K562 (cell line): Measurements from ENCODE around the gene TIAM1. TPM values are rescaled to one million over a fixed set of nuclear protein-coding genes. Genes with fewer than 3 reads are reported as not detected.

Source experiments
- ATAC-seq: fragments of 200-7000 bp; cut with Tn5 transposase; 3 replicates; pipeline ENCODE4 v1.9.1; 2020; ENCODE audit warnings: moderate library complexity
- BruUV-seq: library from RNA; stranded (reverse); fragments of 400-500 nt; replicated peaks from 2 replicates; lab custom pipeline; 2021; lab: Mats Ljungman, UMichigan
- CTCF ChIA-PET: fragments of 300-600 bp; formaldehyde crosslinking; extraction: SDS; loops from one replicate; lab custom pipeline; 2021; ENCODE audit warnings: low intra/inter-chr PET ratio; lab: Yijun Ruan, JAX
- POLR2A ChIA-PET: fragments of 300-600, 350-650 bp; sonication (Branson Sonifier 250); formaldehyde crosslinking; extraction: SDS; loops from one replicate; lab custom pipeline; 2021; ENCODE audit warnings: antibody characterized with exemption, inconsistent platforms; lab: Yijun Ruan, JAX
- DNase-seq, 4 experiments: peaks; one replicate each; pipeline versions ENCODE4 v3.0.0 to v3.0.0-alpha.2; 2011 to 2018; ENCODE audit warnings: low spot score in 3 of 4, mixed read lengths in 3 of 4; ENCODE audit errors: extremely low read depth in 1 of 4
- FAIRE-seq: peaks from 2 replicates; lab custom pipeline; 2011; peaks lifted over from hg19 to GRCh38; lab: Jason Lieb, UNC
- H2AFZ ChIP-seq: 2 replicates; pipeline ENCODE4 v1.6.0; 2011; ENCODE audit warnings: low read depth, low read length, control low read depth, inconsistent platforms
- H3K27ac ChIP-seq: fragments of 200-600 bp; 3 replicates; pipeline ENCODE4 v1.8.0; 2011; ENCODE audit warnings: low read depth, mild to moderate bottlenecking, control low read depth, inconsistent platforms, low read length, moderate library complexity, mixed read lengths; ENCODE audit errors: extremely low read depth
- H3K27me3 ChIP-seq, 2 experiments: fragments of 300-600 bp in 1 of 2; 2 replicates in 1 of 2; 3 replicates in 1 of 2; pipeline versions ENCODE4 v1.6.0 to v1.8.0; 2011; ENCODE audit warnings: inconsistent platforms in 2 of 2, low read length in 2 of 2, mild to moderate bottlenecking in 1 of 2, mixed read lengths in 1 of 2, moderate library complexity in 1 of 2; ENCODE audit not compliant: control insufficient read depth in 2 of 2, insufficient read depth in 2 of 2
- H3K36me3 ChIP-seq: fragments of 300-600 bp; 3 replicates; pipeline ENCODE4 v1.8.0; 2011; ENCODE audit warnings: mild to moderate bottlenecking, low read length, inconsistent platforms; ENCODE audit not compliant: control insufficient read depth, insufficient read depth
- H3K4me1 ChIP-seq, 2 experiments: fragments of 200-600 bp in 1 of 2; replicated peaks in 1 of 2; 2 replicates in 1 of 2; 3 replicates in 1 of 2; pipeline versions ENCODE4 v1.5.1 to v1.8.0; 2011; ENCODE audit warnings: inconsistent platforms in 2 of 2, low read length in 2 of 2, mild to moderate bottlenecking in 1 of 2, mixed read lengths in 1 of 2, moderate library complexity in 1 of 2; ENCODE audit not compliant: control insufficient read depth in 2 of 2, insufficient read depth in 2 of 2
- H3K4me2 ChIP-seq: 2 replicates; pipeline ENCODE4 v1.6.1; 2011; ENCODE audit warnings: low read length, control low read depth, inconsistent platforms, mixed read lengths; ENCODE audit not compliant: insufficient read depth
- H3K4me3 ChIP-seq: fragments of 200-600 bp; sonication (generic), shearing (Covaris generic); 2 replicates; pipeline ENCODE4 v1.5.1; 2016; ENCODE audit warnings: control low read depth, inconsistent platforms
- H3K79me2 ChIP-seq: fragments of 200-600 bp; 3 replicates; pipeline ENCODE4 v1.8.0; 2011; ENCODE audit warnings: low read length, inconsistent platforms; ENCODE audit not compliant: control insufficient read depth, insufficient read depth
- H3K9ac ChIP-seq, 2 experiments: 2 replicates each; pipeline versions ENCODE4 v1.6.0 to v1.6.1; 2011; ENCODE audit warnings: low read depth in 2 of 2, low read length in 2 of 2, control low read depth in 1 of 2, inconsistent platforms in 1 of 2, mild to moderate bottlenecking in 1 of 2, mixed read lengths in 1 of 2; ENCODE audit not compliant: insufficient read depth in 1 of 2
- H3K9me1 ChIP-seq: one replicate; pipeline ENCODE4 v1.6.0; 2011; ENCODE audit warnings: inconsistent platforms, mild to moderate bottlenecking, low read length, moderate library complexity; ENCODE audit not compliant: control insufficient read depth, insufficient read depth
- H3K9me3 ChIP-seq: replicated peaks from 2 replicates; pipeline ENCODE4 v1.5.1; 2011; ENCODE audit warnings: low read depth, low read length, inconsistent platforms; ENCODE audit not compliant: control insufficient read depth, insufficient read depth
- H4K20me1 ChIP-seq: replicated peaks from 2 replicates; pipeline ENCODE4 v1.6.1; 2011; ENCODE audit warnings: low read length, inconsistent platforms, mixed read lengths; ENCODE audit not compliant: control insufficient read depth, insufficient read depth
- BCL6 ChIP-seq: fragments of 250-450 bp; sonication (Bioruptor Pico); IDR thresholded peaks from 2 replicates; pipeline ENCODE4 v1.4.0; 2020
- HNRNPL ChIP-seq: fragments of 200-400 bp; formaldehyde crosslinking; IDR thresholded peaks from 2 replicates; pipeline ENCODE4 v1.6.1; 2017; ENCODE audit warnings: low read depth, mild to moderate bottlenecking, low read length
- JUND ChIP-seq, 2 experiments: IDR thresholded peaks; 2 replicates in 1 of 2; 3 replicates in 1 of 2; pipeline ENCODE4 v1.6.1; 2011; ENCODE audit warnings: borderline replicate concordance in 2 of 2, low read depth in 2 of 2, low read length in 2 of 2, improper control_type of control experiment in 1 of 2, missing biosample characterization in 1 of 2, missing genetic modification characterization in 1 of 2, missing genetic modification reagents in 1 of 2
- LARP7 ChIP-seq: fragments of 450-650 bp; IDR thresholded peaks from 2 replicates; pipeline ENCODE4 v1.6.1; 2016
- PREB ChIP-seq: sonication (generic); formaldehyde crosslinking; IDR thresholded peaks from 2 replicates; pipeline ENCODE4 v1.8.1; 2023; ENCODE audit warnings: mild to moderate bottlenecking, missing genetic modification reagents
- YY1 ChIP-seq, 3 experiments: IDR thresholded peaks; 2 replicates each; pipeline ENCODE4 v1.6.1; 2011; ENCODE audit warnings: low read length in 2 of 3, mild to moderate bottlenecking in 2 of 3, moderate library complexity in 2 of 3, borderline replicate concordance in 1 of 3, control low read depth in 1 of 3, low read depth in 1 of 3; ENCODE audit not compliant: insufficient read depth in 3 of 3, insufficient replicate concordance in 2 of 3, control insufficient read depth in 1 of 3, insufficient read length in 1 of 3; ENCODE audit errors: extremely low read depth in 1 of 3
- ZNF253 ChIP-seq: fragments of 250-450 bp; sonication (Bioruptor Pico); conservative IDR thresholded peaks from 2 replicates; pipeline ENCODE4 v1.6.1; 2021; ENCODE audit warnings: mild to moderate bottlenecking
- in situ Hi-C: fragments of 300-500 bp; cut with MboI; formaldehyde crosslinking; loops from 4 replicates; pipeline ENCODE4 v1.15.0; 2018; ENCODE audit warnings: inconsistent platforms, mixed read lengths
- intact Hi-C: fragments of 100-400 bp; cut with micrococcal nuclease; formaldehyde crosslinking; loops from 2 replicates; pipeline ENCODE4 v1.14.2; 2022
- polyA plus RNA-seq, 8 experiments: library from polyadenylated mRNA; depleted of rRNA in 4 of 8; stranded (reverse) in 5 of 8; unstranded in 3 of 8; fragments of >200 nt; fragmentation: Nextera tagmentation in 2 of 8; fragmentation: Illumina TruSeq in 1 of 8; extraction: Ambion mirVana in 2 of 8; extraction: Trizol in 1 of 8; gene quantifications; 2 replicates each; pipeline versions ENCODE4 v1.2.1 to v1.2.3, GENCODE V29; 2011 to 2014; ENCODE audit warnings: inconsistent platforms in 1 of 8, missing spikeins in 1 of 8
- total RNA-seq, 7 experiments: library from RNA; depleted of rRNA in 6 of 7; stranded (reverse); fragments of >200 nt in 6 of 7; fragmentation: Illumina TruSeq in 2 of 7; extraction: Trizol in 2 of 7; gene quantifications; 2 replicates each; pipeline versions ENCODE4 v1.2.1 to v1.2.3, GENCODE V29; 2011 to 2021; ENCODE audit warnings: low replicate concordance in 1 of 7

Gene TIAM1
- total and polyA plus RNA-seq, 9 of the 15 experiments (the other 6 are each of a cell fraction or from before 2014, with no cell fraction given), result 0.11 TPM; not detected in 8

GRCh38 chr21:31156169-31156568 is 187.9 kb downstream of the TIAM1 start:
- Histone ChIP-seq H3K4me3 (no peak overlapping the region), H3K27ac (no peak overlapping the region), H3K79me2 (no peaks in the 10 kb centered on the region), H3K9ac (no peak overlapping the region), H4K20me1 (no peaks in the 10 kb centered on the region), H3K9me1 (no peaks in the 10 kb centered on the region), H3K4me2 (no peak overlapping the region), H3K9me3 (no peaks in the 10 kb centered on the region), H3K4me1 (no peaks in the 10 kb centered on the region), H2AFZ (no peak overlapping the region), H3K27me3 (peaks cover 2 to 14% of the 10 kb centered on the region in 2 experiments; a peak in 3 of 5 replicates), H3K36me3 (no peaks in the 10 kb centered on the region)
- CTCF ChIA-PET, result no interaction called here
- FAIRE-seq (no peak), DNase-seq (no peak), ATAC-seq (no peak)
- in situ Hi-C loops (no loop called here), intact Hi-C loops (no loop called here)
- POLR2A ChIA-PET, result no interaction called here
- BruUV-seq, result no TSS peak
- no peak for TF ChIP-seq JUND (IDR thresholded peaks at IDR 0.05; ENCODE audit: borderline replicate concordance, low read depth, low read length)
- no peak for TF ChIP-seq JUND (tag; IDR thresholded peaks at IDR 0.05; ENCODE audit: borderline replicate concordance, low read depth, low read length)
- no peak for TF ChIP-seq BCL6 (CRISPR knock-in tag)
- no peak for TF ChIP-seq PREB
- TF ChIP-seq LARP7, result no peak
- TF ChIP-seq ZNF253, result no peak
- TF ChIP-seq HNRNPL, result no peak
- no peak for TF ChIP-seq YY1 (IDR thresholded peaks at IDR 0.05; ENCODE audit: borderline replicate concordance in 1 of 3, control insufficient read depth in 1 of 3, extremely low read depth in 1 of 3, insufficient read depth in 3 of 3, insufficient read length in 1 of 3, insufficient replicate concordance in 2 of 3, low read depth in 1 of 3, low read length in 2 of 3)
